DOHH2 (cell line): ENCODE results near the gene SH3BGRL2.

Experiments
- CTCF ChIP-seq: fragments of 200-600 bp; sonication (generic); IDR thresholded peaks from one replicate; pipeline ENCODE4 v1.5.1; 2014; ENCODE audit warnings: antibody characterized with exemption, mild to moderate bottlenecking, low read depth, low read length; ENCODE audit not compliant: poor library complexity, severe bottlenecking
- EZH2phosphoT487 ChIP-seq: fragments of 200-600 bp; sonication (generic); IDR thresholded peaks from 2 replicates; pipeline ENCODE4 v1.6.1; 2017; ENCODE audit warnings: borderline replicate concordance, mild to moderate bottlenecking, antibody characterized with exemption, low read length, moderate library complexity, mixed read lengths

GRCh38 chr6:79599725-79600259 is 31.3 kb upstream of the SH3BGRL2 start:
- TF ChIP-seq CTCF (no peak), EZH2phosphoT487 (no peak)
